Stimulated activated effector memory CD8-positive, alpha-beta T cell treated with anti-CD3 and anti-CD28 coated beads, Interleukin-12 subunit alpha, Interleukin-12 subunit beta, amount 100 ng/mL, for 72 hours (primary cell): ENCODE results near the gene S100A5.
"Not testable (repeated sequence)": the region's sequence is repeated elsewhere in the genome, so short reads cannot be mapped to it uniquely, and the experiment has no call there.

ENCODE experiments used
- ATAC-seq: fragments of 150-1000 bp; cut with Tn5 transposase; 2 replicates; pipeline ENCODE4 v1.10.0; 2021
- DNase-seq, 2 donors: peaks; one replicate each; pipeline ENCODE4 v3.0.0; 2021 to 2022; ENCODE audit warnings: low spot score in 2 of 2
- H3K27ac Mint-ChIP-seq: one replicate; pipeline ENCODE4 v1.8.0; 2022; ENCODE audit warnings: mild to moderate bottlenecking, mixed read lengths
- H3K36me3 Mint-ChIP-seq: one replicate; pipeline ENCODE4 v1.8.0; 2022; ENCODE audit warnings: mild to moderate bottlenecking, mixed read lengths
- H3K4me1 Mint-ChIP-seq: one replicate; pipeline ENCODE4 v1.8.0; 2022; ENCODE audit warnings: mixed read lengths
- H3K4me3 Mint-ChIP-seq: one replicate; pipeline ENCODE4 v1.8.0; 2022; ENCODE audit warnings: mild to moderate bottlenecking, mixed read lengths
- H3K9me3 Mint-ChIP-seq: one replicate; pipeline ENCODE4 v1.8.0; 2022; ENCODE audit warnings: mixed read lengths

The S100A5 gene

DNA sequence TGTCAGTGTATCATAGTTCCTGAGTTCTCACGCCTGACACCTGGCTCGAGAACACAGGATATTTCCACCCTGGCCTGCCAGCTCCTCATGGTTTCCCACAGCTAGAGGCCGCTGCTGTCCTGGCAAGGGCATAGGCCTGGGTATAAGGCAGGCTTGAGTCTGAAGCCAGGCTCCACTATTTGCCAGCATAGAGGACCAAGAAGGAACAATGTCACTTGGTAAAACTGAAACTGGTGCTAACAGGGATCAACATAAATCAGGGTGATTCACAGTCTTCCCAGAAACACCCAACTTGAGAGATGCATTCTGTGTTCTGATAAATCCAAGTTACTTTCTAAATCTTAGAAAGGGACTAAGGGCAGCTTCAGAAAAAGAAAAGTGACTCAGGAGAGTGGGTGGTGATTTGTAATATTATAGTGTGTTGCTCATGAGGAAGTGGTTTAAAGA is 31.9 kb upstream of the S100A5 start:
- DNase-seq (peak; percentile 25 to 75), ATAC-seq (peak; percentile 91)
- Mint-ChIP-seq H3K4me1 (peaks cover 51% of the 10 kb centered on the region), H3K27ac (peak overlapping the region; percentile 32), H3K9me3 (no peaks in the 10 kb centered on the region), H3K36me3 (no peaks in the 10 kb centered on the region), H3K4me3 (peak overlapping the region; percentile 14)

GRCh38 chr1:153571706-153572105 is 31.0 kb upstream of the S100A5 start:
- H3K36me3 Mint-ChIP-seq: no peaks in the 10 kb centered on the region
- H3K9me3 Mint-ChIP-seq: no peaks in the 10 kb centered on the region
- H3K4me3 Mint-ChIP-seq: peak overlapping the region; percentile 14
- peaks cover 51% of the 10 kb centered on the region for H3K4me1 Mint-ChIP-seq
- DNase-seq (no peak), ATAC-seq (no peak)
- peak overlapping the region; percentile 23 for H3K27ac Mint-ChIP-seq

- no peaks in the 10 kb centered on the region for H3K9me3 Mint-ChIP-seq
- H3K36me3 Mint-ChIP-seq: peaks cover 2% of the 10 kb centered on the region
- ATAC-seq: no peak
- H3K4me1 Mint-ChIP-seq: peaks cover 60% of the 10 kb centered on the region
- H3K4me3 Mint-ChIP-seq: no peak overlapping the region
- DNase-seq: no peak
- no peak overlapping the region for H3K27ac Mint-ChIP-seq
These were observed 30.1 kb upstream of the S100A5 start for GRCh38 chr1:153570874-153571273.

- Mint-ChIP-seq H3K4me1 (peaks cover 69% of the 10 kb centered on the region), H3K9me3 (no peaks in the 10 kb centered on the region), H3K4me3 (no peak overlapping the region), H3K36me3 (peaks cover 6% of the 10 kb centered on the region), H3K27ac (no peak overlapping the region)
- DNase-seq (no peak), ATAC-seq (no peak)
These were observed 28.7 kb upstream of the S100A5 start for GRCh38 chr1:153569465-153569864.

DNA sequence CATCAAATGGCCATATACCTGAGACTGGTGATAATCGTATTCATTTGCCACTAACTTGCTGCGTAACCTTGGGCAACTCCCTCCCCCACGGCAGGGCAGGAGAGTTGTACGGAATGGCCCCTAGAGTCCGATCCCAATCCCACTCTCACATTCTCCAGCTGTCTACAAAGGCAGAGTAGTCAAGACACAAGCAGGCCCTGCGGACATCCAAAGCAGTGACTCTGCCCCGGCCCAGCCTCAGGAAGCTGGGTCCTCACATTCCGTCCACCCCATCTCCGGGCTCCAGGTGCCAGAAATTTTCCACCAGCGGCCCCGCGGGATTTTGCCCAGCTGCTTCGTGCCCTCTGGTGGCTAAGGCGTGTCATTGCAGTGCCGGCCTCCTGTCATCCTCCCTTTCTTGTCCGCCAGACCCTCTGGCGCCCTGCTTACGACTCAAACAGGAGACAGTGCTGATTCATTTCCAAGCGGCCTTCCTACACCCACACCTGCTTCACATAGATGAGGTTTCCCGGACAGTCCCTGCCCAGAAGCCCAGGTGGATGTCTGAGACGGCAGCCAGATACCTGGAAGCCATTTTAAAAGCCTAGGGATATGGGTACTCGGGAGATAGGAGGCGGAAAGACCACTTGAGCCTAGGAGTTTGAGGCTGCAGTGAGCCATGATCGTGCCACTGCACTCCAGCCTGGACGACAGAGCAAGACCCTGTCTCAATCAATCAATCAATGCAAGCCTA is 27.8 kb upstream of the S100A5 start:
- H3K9me3 Mint-ChIP-seq: no peaks in the 10 kb centered on the region
- H3K27ac Mint-ChIP-seq: peak overlapping the region; percentile 99
- peak; percentile 27 for ATAC-seq
- peak; percentile 86 to 92 for DNase-seq
- peak overlapping the region; percentile 79 for H3K4me3 Mint-ChIP-seq
- peaks cover 69% of the 10 kb centered on the region for H3K4me1 Mint-ChIP-seq
- H3K36me3 Mint-ChIP-seq: peaks cover 6% of the 10 kb centered on the region

GRCh38 chr1:153567621-153568366 is 27.1 kb upstream of the S100A5 start:
- H3K9me3 Mint-ChIP-seq: no peaks in the 10 kb centered on the region
- H3K27ac Mint-ChIP-seq: peak overlapping the region; percentile 99
- H3K36me3 Mint-ChIP-seq: peaks cover 6% of the 10 kb centered on the region
- peak overlapping the region; percentile 79 for H3K4me3 Mint-ChIP-seq
- ATAC-seq: peak; percentile 53
- peak in 1 of 2 donors; percentile 62 for DNase-seq
- H3K4me1 Mint-ChIP-seq: peaks cover 63% of the 10 kb centered on the region

- DNase-seq (peak; percentile 69 to 88), ATAC-seq (peak; percentile 88)
- Mint-ChIP-seq H3K9me3 (no peaks in the 10 kb centered on the region), H3K4me3 (peak overlapping the region; percentile 79), H3K4me1 (peaks cover 53% of the 10 kb centered on the region), H3K36me3 (peaks cover 6% of the 10 kb centered on the region), H3K27ac (peak overlapping the region; percentile 99)
These were observed 26.0 kb upstream of the S100A5 start for GRCh38 chr1:153566414-153567371.

DNA sequence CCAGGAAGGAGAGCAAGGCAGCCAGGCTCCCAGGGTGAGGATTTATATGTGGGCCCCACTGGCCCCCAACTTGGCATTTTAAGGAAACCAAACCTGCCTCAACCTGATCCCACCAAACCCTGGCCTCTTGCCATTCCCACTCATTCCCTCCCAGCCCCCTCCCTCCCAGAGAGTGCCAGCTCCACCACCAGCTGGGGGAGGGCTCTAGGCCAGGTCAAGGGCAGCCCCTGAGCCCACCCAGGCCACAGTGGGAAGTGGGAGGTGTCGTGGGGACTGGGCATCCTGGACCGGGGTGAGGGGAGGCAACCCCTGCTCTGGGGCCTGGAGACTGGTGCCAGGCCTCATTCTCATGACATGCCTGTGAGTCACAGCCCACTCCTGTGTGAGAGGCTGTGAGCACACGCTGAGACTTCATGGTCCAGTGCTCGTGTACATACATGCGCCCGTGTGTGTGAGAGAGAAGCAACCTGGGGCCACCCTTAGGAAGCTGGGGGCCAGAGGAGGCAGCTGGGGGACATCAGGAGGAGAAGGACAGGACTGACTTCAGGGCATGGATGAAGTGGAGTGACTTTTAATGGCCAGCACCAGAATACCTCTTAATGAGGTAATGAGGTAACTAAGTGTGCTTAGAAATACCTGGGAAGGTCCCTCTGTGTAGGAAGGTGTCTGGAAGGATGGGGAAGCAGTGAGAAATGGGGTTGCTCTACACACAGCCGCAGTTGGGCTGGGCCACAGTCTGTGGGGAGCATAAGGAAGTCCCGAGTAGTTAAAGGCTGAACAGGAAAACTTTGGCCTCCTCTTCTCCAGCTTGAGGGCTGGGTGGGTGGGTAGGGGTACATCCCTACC is 25.0 kb upstream of the S100A5 start, which contains the start of gene S100A2:
Gene S100A2 (minus strand): TSS at position 316 of the 846 bp plus-strand sequence. CDS start 1,967 bp downstream, outside the sequence.
- Mint-ChIP-seq H3K36me3 (peaks cover 6% of the 10 kb centered on the region), H3K27ac (peak within 1 kb of the TSS; percentile 99), H3K4me3 (peak within 1 kb of the TSS; percentile 79), H3K4me1 (peaks cover 49% of the 10 kb centered on the region), H3K9me3 (no peaks in the 10 kb centered on the region)
- DNase-seq: peak; percentile 44 to 70
- peak; percentile 86 for ATAC-seq

- H3K4me1 Mint-ChIP-seq: peaks cover 40% of the 10 kb centered on the region
- no peak for ATAC-seq
- H3K9me3 Mint-ChIP-seq: no peaks in the 10 kb centered on the region
- peaks cover 6% of the 10 kb centered on the region for H3K36me3 Mint-ChIP-seq
- no peak overlapping the region for H3K4me3 Mint-ChIP-seq
- H3K27ac Mint-ChIP-seq: peak overlapping the region; percentile 58
- DNase-seq: no peak
These were observed 23.3 kb upstream of the S100A5 start for GRCh38 chr1:153563991-153564390.

DNA sequence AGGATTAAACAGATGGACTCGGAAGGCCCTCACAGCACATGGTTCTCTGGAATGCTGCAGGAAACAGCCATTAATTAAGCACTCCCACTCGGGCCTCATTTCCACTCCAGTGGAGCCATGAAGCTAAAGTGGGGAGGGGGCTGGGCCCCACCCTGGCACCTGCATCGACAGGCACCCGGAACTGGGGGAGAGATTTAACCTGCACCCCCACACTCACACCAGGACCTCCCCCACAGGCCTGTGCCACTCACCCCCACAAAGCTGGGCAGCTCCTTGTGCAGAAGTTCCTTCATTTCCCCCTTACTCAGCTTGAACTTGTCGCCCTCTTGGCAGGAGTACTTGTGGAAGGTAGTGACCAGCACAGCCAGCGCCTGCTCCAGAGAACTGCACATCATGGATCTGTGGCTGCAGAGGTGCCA is 22.8 kb upstream of the S100A5 start:
- DNase-seq: no peak
- peaks cover 35% of the 10 kb centered on the region for H3K4me1 Mint-ChIP-seq
- peak overlapping the region; percentile 58 for H3K27ac Mint-ChIP-seq

DNA sequence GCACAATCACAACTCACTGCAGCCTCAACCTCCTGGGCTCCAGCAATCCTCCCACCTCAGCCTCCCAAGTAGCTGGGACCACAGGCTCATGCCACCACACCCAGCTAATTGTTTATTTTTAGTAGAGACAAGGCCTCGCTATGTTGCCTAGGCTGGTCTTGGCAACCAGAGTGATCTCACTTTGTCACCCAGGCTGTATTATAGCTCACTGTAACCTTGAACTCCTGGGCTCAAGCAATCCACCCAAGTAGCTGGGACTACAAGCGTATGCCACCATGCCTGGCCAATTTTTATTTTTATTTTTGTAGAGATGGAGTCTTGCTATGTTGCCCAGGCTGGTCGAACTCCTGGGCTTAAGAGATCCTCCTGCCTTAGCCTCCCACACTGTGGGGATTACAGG is 21.3 kb upstream of the S100A5 start:
- not testable (repeated sequence) for ATAC-seq

More for the DNA sequence above, 22.8 kb upstream of the S100A5 start:
- peaks cover 6% of the 10 kb centered on the region for H3K36me3 Mint-ChIP-seq
- ATAC-seq: no peak
- H3K4me3 Mint-ChIP-seq: no peak overlapping the region
- no peaks in the 10 kb centered on the region for H3K9me3 Mint-ChIP-seq

DNA sequence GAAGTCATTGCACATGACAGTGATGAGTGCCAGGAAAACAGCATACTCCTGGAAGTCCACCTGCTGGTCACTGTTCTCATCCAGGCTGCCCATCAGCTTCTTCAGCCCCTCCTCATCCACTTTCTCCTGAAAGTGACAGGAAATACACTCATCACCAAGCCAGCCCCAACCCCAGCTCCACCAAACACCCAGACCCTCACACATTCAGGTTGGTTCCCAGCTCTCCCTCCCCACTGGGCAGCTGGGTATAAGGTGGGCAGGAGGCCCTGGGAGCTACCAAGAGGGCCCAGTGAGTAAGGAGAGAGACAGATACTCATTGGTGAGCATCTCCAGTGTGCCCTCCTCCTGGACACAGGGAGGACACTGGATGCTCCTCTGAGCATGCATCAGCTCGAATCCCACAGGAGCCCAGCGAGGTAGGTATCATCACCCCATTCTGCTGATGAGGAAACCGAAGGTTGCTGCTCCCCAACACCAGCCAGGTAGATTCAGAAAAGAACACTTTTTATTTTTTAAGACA is 20.8 kb upstream of the S100A5 start:
- H3K9me3 Mint-ChIP-seq: no peaks in the 10 kb centered on the region
- peaks cover 6% of the 10 kb centered on the region for H3K36me3 Mint-ChIP-seq
- ATAC-seq (no peak), DNase-seq (no peak)
- peak overlapping the region; percentile 83 for H3K27ac Mint-ChIP-seq
- H3K4me1 Mint-ChIP-seq: peaks cover 15% of the 10 kb centered on the region
- H3K4me3 Mint-ChIP-seq: no peak overlapping the region

More for the DNA sequence above, 21.3 kb upstream of the S100A5 start:
- H3K9me3 Mint-ChIP-seq, DNase-seq, H3K4me3 Mint-ChIP-seq, H3K36me3 Mint-ChIP-seq: not testable (repeated sequence)
- H3K27ac Mint-ChIP-seq: peak overlapping the region; percentile 83
- H3K4me1 Mint-ChIP-seq: peaks cover 20% of the 10 kb centered on the region

DNA sequence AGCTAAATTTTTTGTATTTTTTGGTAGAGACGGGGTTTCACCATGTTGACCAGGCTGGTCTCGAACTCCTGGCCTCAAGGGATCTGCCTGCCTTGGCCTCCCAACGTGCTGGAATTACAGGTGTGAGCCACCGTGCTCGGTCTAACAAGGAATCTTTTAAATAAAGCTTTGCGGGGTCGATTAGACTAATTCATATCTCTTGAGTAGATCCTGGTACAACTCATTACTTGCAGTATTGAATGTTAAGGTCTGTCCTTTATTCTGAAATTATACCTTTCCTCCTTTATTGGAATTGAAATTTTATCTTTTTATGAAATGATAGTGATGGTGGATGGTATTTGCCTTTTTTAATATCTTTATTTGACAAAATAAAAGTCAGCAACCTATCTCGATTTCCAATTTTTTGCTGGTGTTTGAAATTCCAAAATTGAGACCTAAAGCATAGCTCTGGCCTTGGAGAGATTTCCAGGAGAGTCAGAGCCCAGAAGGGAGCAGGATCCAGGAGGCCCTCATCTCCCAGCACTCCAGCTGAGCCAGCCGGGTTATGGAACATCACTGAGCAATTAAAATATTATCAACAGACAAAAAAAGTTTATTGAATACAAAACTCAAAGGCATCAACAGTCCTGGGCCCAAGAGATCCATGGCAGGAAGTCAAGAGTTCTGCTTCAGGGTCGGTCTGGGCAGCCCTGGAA is 20.2 kb upstream of the S100A5 start:
- peaks cover 9% of the 10 kb centered on the region for H3K4me1 Mint-ChIP-seq
- peaks cover 4% of the 10 kb centered on the region for H3K36me3 Mint-ChIP-seq
- ATAC-seq: no peak
- no peak for DNase-seq
- no peaks in the 10 kb centered on the region for H3K9me3 Mint-ChIP-seq
- peak overlapping the region; percentile 83 for H3K27ac Mint-ChIP-seq
- H3K4me3 Mint-ChIP-seq: no peak overlapping the region
